Pons (tissue), 1 donor: ENCODE measurements around the gene CNIH4.
"Not testable (repeated sequence)": the region's sequence is repeated elsewhere in the genome, so short reads cannot be mapped to it uniquely, and the experiment has no call there.

Experiments
- DNase-seq: peaks from one replicate; pipeline ENCODE4 v3.0.0-alpha.2; 2016; ENCODE audit warnings: low spot score

CNIH4 gene

DNA sequence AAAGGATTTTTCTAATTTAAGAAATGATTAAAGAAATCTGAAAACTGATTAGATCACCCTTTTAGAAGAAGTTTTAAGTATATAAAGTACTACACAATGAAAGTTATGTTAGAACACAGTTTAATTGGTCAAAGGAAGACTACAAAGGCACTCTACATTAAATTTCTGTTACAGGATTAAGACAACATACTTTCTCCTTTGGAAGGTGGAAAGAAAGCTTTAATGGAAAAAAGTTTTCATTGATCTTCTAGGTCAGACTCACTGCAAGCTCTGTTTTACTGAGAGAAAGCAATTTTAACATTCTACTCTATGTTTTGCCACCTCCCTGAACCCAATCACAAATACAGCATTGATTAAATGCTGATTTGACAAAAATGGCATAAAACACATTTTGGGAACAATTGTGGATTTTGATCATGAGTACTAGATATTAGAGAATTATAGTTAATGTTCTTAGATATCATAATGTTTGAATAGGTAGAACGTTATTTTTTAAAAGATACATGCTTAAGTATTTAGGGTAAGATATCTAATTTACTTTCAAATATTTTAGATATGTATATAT is 45.9 kb downstream of the CNIH4 start:
- DNase-seq, result no peak

DNA sequence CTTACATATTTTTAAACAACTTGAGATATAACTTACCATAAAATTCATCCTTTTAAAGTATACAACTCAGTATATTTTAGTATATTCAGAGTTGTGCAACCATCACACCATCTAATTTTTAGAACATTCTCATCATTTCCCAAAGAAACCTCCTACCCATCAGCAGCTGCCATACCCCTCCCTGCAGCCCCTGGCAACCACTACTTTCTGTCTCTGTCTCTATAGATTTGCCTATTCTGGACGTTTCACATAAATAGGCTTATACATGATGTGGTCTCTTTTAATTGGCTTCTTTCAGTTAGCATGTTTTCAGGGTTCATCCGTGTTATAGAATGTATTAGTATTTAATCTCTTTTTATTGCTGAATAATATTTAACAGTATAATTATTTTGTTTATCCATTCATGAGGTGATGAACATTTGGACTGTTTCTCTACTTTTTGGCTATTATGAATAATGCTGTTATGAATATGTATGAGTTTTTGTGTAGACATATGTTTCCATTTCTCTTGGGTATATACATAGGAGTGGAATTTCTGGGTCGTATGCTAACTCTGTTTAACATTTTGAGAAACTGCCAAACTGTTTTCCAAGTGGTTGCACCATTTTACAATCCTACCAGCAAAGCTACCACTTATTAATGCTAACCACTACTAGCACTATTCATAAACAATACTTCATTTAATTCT is 48.4 kb downstream of the CNIH4 start:
- no peak for DNase-seq

- DNase-seq, result no peak
Observed at GRCh38 chr1:224405604-224405970, 48.9 kb downstream of the CNIH4 start.

GRCh38 chr1:224406216-224406615 is 49.5 kb downstream of the CNIH4 start:
- no peak for DNase-seq

DNA sequence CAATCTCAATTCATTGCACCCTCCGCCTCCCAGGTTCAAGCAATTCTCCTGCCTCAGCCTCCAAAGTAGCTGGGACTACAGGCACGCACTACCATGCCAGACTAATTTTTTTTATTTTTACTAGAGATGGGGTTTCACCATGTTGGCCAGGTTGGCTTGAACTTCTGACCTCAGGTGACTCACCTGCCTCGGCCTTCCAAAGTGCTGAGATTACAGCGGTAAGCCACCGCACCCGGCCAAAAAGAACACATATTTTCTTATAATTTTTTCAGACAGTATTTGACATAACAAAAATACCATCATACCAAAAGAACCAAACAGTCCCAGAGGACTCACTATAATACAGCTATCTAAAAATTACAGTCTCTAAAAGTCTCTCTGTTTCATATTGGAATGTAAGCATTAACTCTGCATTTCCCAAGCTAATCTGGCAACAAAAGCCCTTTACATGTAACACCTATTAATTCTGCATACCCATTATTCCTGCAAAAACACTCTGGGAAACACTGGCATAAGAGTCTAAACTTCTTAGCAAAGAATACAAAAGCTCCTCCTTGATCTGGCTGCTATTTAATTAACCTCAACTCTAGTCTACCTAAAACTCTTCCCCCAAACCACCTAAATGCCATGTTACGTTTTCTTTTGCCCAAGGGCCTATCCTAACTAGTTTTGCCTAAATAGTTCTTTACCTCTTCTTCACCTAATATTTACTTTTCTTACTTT is 51.1 kb downstream of the CNIH4 start:
- no peak for DNase-seq

DNA sequence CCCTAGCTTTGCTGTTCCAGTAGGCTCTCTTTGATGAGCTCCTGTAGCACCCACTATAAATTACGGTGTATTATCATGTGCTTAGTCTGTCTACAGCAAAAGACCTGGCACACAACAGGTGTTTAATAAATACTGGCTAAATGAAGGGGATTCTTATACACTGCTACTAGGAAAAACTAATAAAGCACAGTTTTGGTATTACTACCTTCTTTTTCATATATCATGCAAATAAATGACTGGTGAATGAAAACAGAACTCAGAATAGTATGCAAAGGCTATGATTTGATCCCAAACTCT is 51.6 kb downstream of the CNIH4 start:
- no peak for DNase-seq

- DNase-seq, result no peak
Observed at GRCh38 chr1:224411766-224412165, 55.1 kb downstream of the CNIH4 start.

- no peak for DNase-seq
Observed at GRCh38 chr1:224420106-224420505, 63.4 kb downstream of the CNIH4 start.

DNA sequence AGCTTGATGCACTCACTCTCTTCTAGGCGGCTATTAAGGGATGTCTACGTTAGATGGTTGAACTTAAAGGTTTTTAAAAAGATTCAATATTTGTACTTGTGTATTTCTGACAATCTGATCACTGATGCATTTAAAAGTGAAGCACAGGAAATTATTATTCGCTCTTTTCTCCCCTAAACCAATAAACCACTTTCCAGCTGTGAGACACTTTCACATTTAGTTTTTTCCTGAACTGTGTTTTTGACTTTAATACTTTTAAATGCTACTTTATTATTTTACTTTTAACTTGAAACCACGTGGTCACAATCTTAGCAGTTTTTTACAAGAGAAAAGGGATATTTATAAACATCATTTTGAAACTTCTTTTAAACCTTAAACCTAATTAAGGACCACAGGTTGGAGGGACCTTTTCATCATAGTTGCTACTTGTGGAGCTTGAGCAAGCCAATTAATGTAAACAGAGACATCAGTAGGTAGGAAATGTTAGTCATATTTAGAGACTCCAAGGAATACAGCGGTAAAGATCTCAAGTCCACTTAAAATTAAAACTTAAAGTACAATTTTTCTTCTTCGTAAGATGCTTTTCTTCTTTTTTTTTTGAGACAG is 68.7 kb downstream of the CNIH4 start:
- DNase-seq, result no peak

GRCh38 chr1:224426869-224427268 is 70.2 kb downstream of the CNIH4 start:
- DNase-seq, result not testable (repeated sequence)

- DNase-seq, result no peak
Observed at GRCh38 chr1:224427346-224427745, 70.7 kb downstream of the CNIH4 start.

DNA sequence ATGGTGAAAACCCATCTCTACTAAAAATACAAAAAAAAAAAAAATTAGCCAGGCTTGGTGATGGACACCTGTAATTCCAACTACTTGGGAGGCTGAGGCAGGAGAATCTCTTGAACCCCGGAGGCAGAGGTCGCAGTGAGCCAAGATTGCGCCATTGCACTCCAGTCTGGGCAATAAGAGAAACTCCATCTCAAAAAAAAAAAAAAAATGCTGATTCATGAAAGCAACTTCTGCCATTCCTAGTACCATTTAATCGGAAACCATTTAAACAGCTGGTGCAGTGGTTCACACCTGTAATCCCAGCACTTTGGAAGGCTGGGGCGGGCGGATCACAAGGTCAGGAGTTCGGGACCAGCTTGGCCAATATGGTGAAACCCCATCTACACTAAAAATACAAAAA is 72.0 kb downstream of the CNIH4 start:
- not testable (repeated sequence) for DNase-seq
